DMS79 (cell line): ENCODE measurements around the gene SLC15A4.
"Not testable (repeated sequence)": the region's sequence is repeated elsewhere in the genome, so short reads cannot be mapped to it uniquely, and the experiment has no call there.

Experiments used
- DNase-seq: peaks from one replicate; lab custom pipeline; 2025; lab: John Stamatoyannopoulos, UW

The SLC15A4 gene

GRCh38 chr12:128823916-128824839 lies at the start of gene SLC15A4:
Gene SLC15A4, minus strand, starts transcription at chr12:128823958. Its CDS starts 15 bp downstream, at chr12:128823943.
- DNase-seq, result peak; percentile 92

- no peak for DNase-seq
Observed at GRCh38 chr12:128872303-128872702, 48.5 kb upstream of the SLC15A4 start.

- no peak for DNase-seq
Observed at GRCh38 chr12:128871516-128871892, 47.7 kb upstream of the SLC15A4 start.

GRCh38 chr12:128867466-128867865 lies 43.7 kb upstream of the SLC15A4 start:
- no peak for DNase-seq

- DNase-seq, result peak; percentile 45
Observed at GRCh38 chr12:128864516-128865186, 40.9 kb upstream of the SLC15A4 start.

GRCh38 chr12:128863957-128864356 lies 40.2 kb upstream of the SLC15A4 start:
- DNase-seq, result no peak

GRCh38 chr12:128861226-128862016 lies 37.7 kb upstream of the SLC15A4 start:
- no peak for DNase-seq

- no peak for DNase-seq
Observed at GRCh38 chr12:128859311-128859710, 35.6 kb upstream of the SLC15A4 start.

- no peak for DNase-seq
Observed at GRCh38 chr12:128857133-128857763, 33.5 kb upstream of the SLC15A4 start.

- DNase-seq, result no peak
Observed at GRCh38 chr12:128856791-128857078, 33.0 kb upstream of the SLC15A4 start.

GRCh38 chr12:128856035-128856790 lies 32.5 kb upstream of the SLC15A4 start:
- no peak for DNase-seq

- DNase-seq, result no peak
Observed at GRCh38 chr12:128853600-128854197, 29.9 kb upstream of the SLC15A4 start.

GRCh38 chr12:128852885-128853599 lies 29.3 kb upstream of the SLC15A4 start, which contains the start of gene GLT1D1:
Gene GLT1D1, plus strand, starts transcription at chr12:128853478. Its CDS starts 104 bp downstream, at chr12:128853582.
- no peak for DNase-seq

GRCh38 chr12:128852026-128852698 lies 28.4 kb upstream of the SLC15A4 start:
- no peak for DNase-seq

GRCh38 chr12:128851429-128851828 lies 27.7 kb upstream of the SLC15A4 start:
- not testable (repeated sequence) for DNase-seq

- DNase-seq, result no peak
Observed at GRCh38 chr12:128850400-128850799, 26.6 kb upstream of the SLC15A4 start.

GRCh38 chr12:128849806-128850205 lies 26.0 kb upstream of the SLC15A4 start:
- not testable (repeated sequence) for DNase-seq

GRCh38 chr12:128848371-128848770 lies 24.6 kb upstream of the SLC15A4 start:
- no peak for DNase-seq

- DNase-seq, result not testable (repeated sequence)
Observed at GRCh38 chr12:128846671-128847070, 22.9 kb upstream of the SLC15A4 start.
